Natural killer cell (primary cell): Measurements from ENCODE around the gene ATP6V1E1. TPM values are rescaled to one million over a fixed set of nuclear protein-coding genes. Genes with fewer than 3 reads are reported as not detected.

ENCODE experiments used
- ATAC-seq, 3 donors: fragments of 150-1000 bp in 2 of 3; fragments of 200-7000 bp in 1 of 3; cut with Tn5 transposase; 1 replicate in 1 of 3; 2 replicates in 2 of 3; pipeline ENCODE4 v1.10.0; 2021; ENCODE audit warnings: mild to moderate bottlenecking in 2 of 3, moderate library complexity in 2 of 3
- DNase-seq, 2 donors: peaks; one replicate each; pipeline versions ENCODE4 v3.0.0 to v3.0.0-alpha.2; 2013 to 2021; ENCODE audit warnings: mixed read lengths in 1 of 2
- H3K27ac ChIP-seq: one replicate; pipeline ENCODE4 v1.5.1; 2013; ENCODE audit warnings: mild to moderate bottlenecking, low read length
- H3K27me3 ChIP-seq: one replicate; pipeline ENCODE4 v1.6.1; 2013; ENCODE audit warnings: low read length; ENCODE audit not compliant: control insufficient read depth, insufficient read depth
- H3K36me3 ChIP-seq: one replicate; pipeline ENCODE4 v1.6.1; 2013; ENCODE audit warnings: low read length; ENCODE audit not compliant: control insufficient read depth, insufficient read depth
- H3K4me1 ChIP-seq: one replicate; pipeline ENCODE4 v1.6.1; 2013; ENCODE audit warnings: low read length; ENCODE audit not compliant: control insufficient read depth, insufficient read depth
- H3K4me3 ChIP-seq: one replicate; pipeline ENCODE4 v1.5.1; 2013; ENCODE audit warnings: low read length
- H3K9me3 ChIP-seq: one replicate; pipeline ENCODE4 v1.6.1; 2013; ENCODE audit warnings: low read length; ENCODE audit not compliant: control insufficient read depth, insufficient read depth
- H3K27ac Mint-ChIP-seq, 2 donors: one replicate each; pipeline ENCODE4 v1.8.0; 2022; ENCODE audit warnings: mild to moderate bottlenecking in 2 of 2, mixed read lengths in 2 of 2, moderate library complexity in 1 of 2
- H3K27me3 Mint-ChIP-seq, 2 donors: one replicate each; pipeline ENCODE4 v1.8.0; 2022; ENCODE audit warnings: low read depth in 2 of 2, mixed read lengths in 2 of 2
- H3K36me3 Mint-ChIP-seq: one replicate; pipeline ENCODE4 v1.8.0; 2022; ENCODE audit warnings: mixed read lengths
- H3K4me1 Mint-ChIP-seq, 2 donors: one replicate each; pipeline ENCODE4 v1.8.0; 2022; ENCODE audit warnings: mixed read lengths in 2 of 2
- H3K4me3 Mint-ChIP-seq: one replicate; pipeline ENCODE4 v1.8.0; 2022; ENCODE audit warnings: mild to moderate bottlenecking, moderate library complexity, mixed read lengths
- H3K9me3 Mint-ChIP-seq, 2 donors: one replicate each; pipeline ENCODE4 v1.8.0; 2022; ENCODE audit warnings: mixed read lengths in 2 of 2
- WGBS: methylation state at CpG from one replicate; pipeline ENCODE4 v1.1.7; 2013; ENCODE audit warnings: missing lambda C conversion rate; ENCODE audit not compliant: insufficient coverage; 5-methylcytosine and 5-hydroxymethylcytosine counted together
- intact Hi-C: fragments of 100-400 bp; cut with micrococcal nuclease; formaldehyde crosslinking; loops from one replicate; pipeline ENCODE4 v1.14.2; 2022
- total RNA-seq, 4 donors: library from RNA; stranded (reverse); fragments of 120-200 nt in 1 of 4; gene quantifications; one replicate each; pipeline versions ENCODE4 v1.2.3 to v1.2.4, GENCODE V29; 2013 to 2022
- TF ChIP-seq, protein P1 (sequence below): fragments of 200-600 bp; IDR thresholded peaks from one replicate; pipeline ENCODE4 v1.8.0; 2022; ENCODE audit warnings: antibody characterized with exemption

The ATP6V1E1 gene
- total RNA-seq, 3 donors from 2014 or later (not counting 1 experiment from before 2014, with no cell fraction given): 75.8 to 79.8 (median 76.4) TPM

DNA sequence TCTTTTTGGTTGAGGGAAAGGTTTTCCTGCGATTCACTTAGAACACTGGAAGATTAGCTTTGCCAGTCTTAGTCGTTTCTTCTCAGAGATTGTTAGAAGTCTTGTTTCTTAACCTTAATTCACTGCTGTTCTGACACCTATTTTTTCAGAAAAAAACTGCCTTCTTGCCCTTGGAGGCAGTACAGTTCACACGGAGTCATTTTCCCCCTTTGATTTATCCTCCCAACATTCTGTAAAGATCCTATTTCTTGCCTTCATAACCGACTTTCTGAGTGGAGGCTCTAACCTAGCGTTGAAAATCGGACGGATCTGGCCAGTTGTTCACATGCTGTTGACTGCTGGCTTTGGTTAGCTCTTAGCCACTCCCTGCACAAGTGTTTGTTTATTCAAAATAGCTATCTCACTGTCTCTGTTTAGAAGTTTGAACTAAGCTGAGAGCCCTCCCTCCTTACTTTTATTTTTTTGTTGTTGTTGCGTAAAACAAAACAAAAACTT is 10.7 kb upstream of the ATP6V1E1 start:
- 0% methylated on average over 7 of the region's 8 CpGs for WGBS
- Histone ChIP-seq H3K36me3 (no peaks in the 10 kb centered on the region), H3K4me1 (peaks cover 18% of the 10 kb centered on the region), H3K4me3 (peak overlapping the region; percentile 72), H3K9me3 (no peaks in the 10 kb centered on the region), H3K27ac (peak overlapping the region; percentile 96), H3K27me3 (no peaks in the 10 kb centered on the region)
- H3K27ac Mint-ChIP-seq: peak overlapping the region; percentile 96 to 100
- intact Hi-C loops: no loop called here
- peak overlapping the region; percentile 91 for H3K4me3 Mint-ChIP-seq
- peaks cover 25 to 30% of the 10 kb centered on the region in 2 donors for H3K4me1 Mint-ChIP-seq
- no peaks in the 10 kb centered on the region for H3K9me3 Mint-ChIP-seq
- no peaks in the 10 kb centered on the region for H3K27me3 Mint-ChIP-seq
- peak in 1 of 3 donors; percentile 12 for ATAC-seq
- TF ChIP-seq, protein P1, sequence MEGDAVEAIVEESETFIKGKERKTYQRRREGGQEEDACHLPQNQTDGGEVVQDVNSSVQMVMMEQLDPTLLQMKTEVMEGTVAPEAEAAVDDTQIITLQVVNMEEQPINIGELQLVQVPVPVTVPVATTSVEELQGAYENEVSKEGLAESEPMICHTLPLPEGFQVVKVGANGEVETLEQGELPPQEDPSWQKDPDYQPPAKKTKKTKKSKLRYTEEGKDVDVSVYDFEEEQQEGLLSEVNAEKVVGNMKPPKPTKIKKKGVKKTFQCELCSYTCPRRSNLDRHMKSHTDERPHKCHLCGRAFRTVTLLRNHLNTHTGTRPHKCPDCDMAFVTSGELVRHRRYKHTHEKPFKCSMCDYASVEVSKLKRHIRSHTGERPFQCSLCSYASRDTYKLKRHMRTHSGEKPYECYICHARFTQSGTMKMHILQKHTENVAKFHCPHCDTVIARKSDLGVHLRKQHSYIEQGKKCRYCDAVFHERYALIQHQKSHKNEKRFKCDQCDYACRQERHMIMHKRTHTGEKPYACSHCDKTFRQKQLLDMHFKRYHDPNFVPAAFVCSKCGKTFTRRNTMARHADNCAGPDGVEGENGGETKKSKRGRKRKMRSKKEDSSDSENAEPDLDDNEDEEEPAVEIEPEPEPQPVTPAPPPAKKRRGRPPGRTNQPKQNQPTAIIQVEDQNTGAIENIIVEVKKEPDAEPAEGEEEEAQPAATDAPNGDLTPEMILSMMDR: no peak
- H3K36me3 Mint-ChIP-seq: no peaks in the 10 kb centered on the region
- peak in 1 of 2 donors; percentile 54 for DNase-seq

DNA sequence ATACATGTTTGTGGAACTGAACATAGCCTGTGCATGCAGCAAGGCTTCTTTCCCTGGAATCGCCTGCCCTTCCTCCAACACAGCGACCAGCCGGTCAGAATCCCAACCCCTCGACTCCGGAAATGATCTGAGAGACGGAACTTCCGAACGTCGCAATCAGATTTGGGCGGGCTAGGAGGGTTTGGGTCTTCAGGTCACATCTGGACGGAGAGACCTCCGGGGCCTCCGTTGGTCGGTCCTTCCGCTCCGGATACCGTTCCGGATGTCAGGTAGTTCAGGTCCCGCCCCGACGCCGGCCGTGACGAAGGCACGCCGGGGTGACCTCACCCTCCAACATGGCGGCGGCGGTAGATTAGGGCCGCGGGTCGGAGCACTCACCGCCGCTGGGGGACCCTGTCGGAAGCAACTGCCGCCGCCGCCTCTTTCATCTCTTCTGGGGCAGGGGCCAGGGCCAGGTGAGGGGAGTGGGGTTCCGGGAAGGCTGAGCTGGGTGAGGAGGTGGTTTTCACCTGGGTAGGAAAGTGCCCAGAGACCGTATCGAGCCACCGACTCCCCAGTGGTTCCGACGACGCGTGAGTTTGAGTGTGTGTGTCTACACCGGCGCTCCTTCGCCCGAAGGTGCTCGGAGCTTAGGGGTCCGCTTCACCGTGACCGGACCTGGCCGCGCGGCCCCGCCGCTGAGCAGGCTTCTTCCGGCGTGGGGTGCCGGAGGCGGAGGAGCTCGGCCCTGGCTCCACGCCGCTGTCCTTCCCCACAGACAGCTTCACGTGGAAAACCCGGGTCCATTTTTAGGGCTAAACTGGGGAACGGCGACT is 10.1 kb upstream of the ATP6V1E1 start, which contains the start of gene BCL2L13:
Gene BCL2L13 (plus strand): TSS at position 326 of the 815 bp plus-strand sequence. CDS start 16,955 bp downstream, outside the sequence.
- peaks cover 25 to 30% of the 10 kb centered on the region in 2 donors for H3K4me1 Mint-ChIP-seq
- H3K36me3 Mint-ChIP-seq: no peaks in the 10 kb centered on the region
- intact Hi-C loops: loop anchor here (1.0 kb wide), 2 partner anchors 10 to 139 kb away; partner anchors contain the start of gene ATP6V1E1
- Histone ChIP-seq H3K9me3 (no peaks in the 10 kb centered on the region), H3K36me3 (no peaks in the 10 kb centered on the region), H3K4me3 (peak within 1 kb of the TSS; percentile 72), H3K4me1 (peaks cover 18% of the 10 kb centered on the region), H3K27me3 (no peaks in the 10 kb centered on the region), H3K27ac (peak within 1 kb of the TSS; percentile 96)
- H3K27ac Mint-ChIP-seq: peak within 1 kb of the TSS; percentile 96 to 100
- H3K4me3 Mint-ChIP-seq: peak within 1 kb of the TSS; percentile 91
- H3K27me3 Mint-ChIP-seq: no peaks in the 10 kb centered on the region
- under 1% methylated on average over 70 of the region's 70 CpGs for WGBS
- no peaks in the 10 kb centered on the region for H3K9me3 Mint-ChIP-seq
- peak; percentile 91 to 93 for DNase-seq
- ATAC-seq: peak; percentile 92 to 97 (median 93)
- TF ChIP-seq, protein P1: no peak

DNA sequence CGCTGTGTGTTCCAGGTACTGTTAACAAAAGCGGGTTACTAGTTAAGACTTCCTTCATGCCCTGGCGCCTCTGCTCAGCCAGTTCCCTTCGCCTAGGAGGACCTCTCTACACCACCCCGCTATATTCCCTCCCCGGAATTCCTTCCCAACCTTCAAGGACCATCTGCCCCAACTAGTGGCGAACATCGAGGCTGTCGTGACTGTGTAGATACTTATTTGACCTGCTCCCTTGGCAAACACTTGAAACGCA is 9.6 kb upstream of the ATP6V1E1 start:
- no peaks in the 10 kb centered on the region for H3K9me3 Mint-ChIP-seq
- TF ChIP-seq, protein P1: no peak
- intact Hi-C loops: loop anchor here (1.0 kb wide), 2 partner anchors 10 to 139 kb away; partner anchors contain the start of gene ATP6V1E1
- WGBS: 3% methylated on average over 10 of the region's 10 CpGs
- Histone ChIP-seq H3K9me3 (no peaks in the 10 kb centered on the region), H3K27ac (peak overlapping the region; percentile 96), H3K4me3 (peak overlapping the region; percentile 72), H3K4me1 (peaks cover 18% of the 10 kb centered on the region), H3K36me3 (no peaks in the 10 kb centered on the region), H3K27me3 (no peaks in the 10 kb centered on the region)
- H3K27me3 Mint-ChIP-seq: no peaks in the 10 kb centered on the region
- no peaks in the 10 kb centered on the region for H3K36me3 Mint-ChIP-seq
- H3K4me3 Mint-ChIP-seq: peak overlapping the region; percentile 91
- peak overlapping the region; percentile 96 to 100 for H3K27ac Mint-ChIP-seq
- DNase-seq (no peak), ATAC-seq (peak; percentile 2 to 6 (median 6))
- H3K4me1 Mint-ChIP-seq: peaks cover 25 to 30% of the 10 kb centered on the region in 2 donors
